Measurements from ENCODE around the gene DENND2D. TPM values are rescaled to one million over a fixed set of nuclear protein-coding genes. Genes with fewer than 3 reads are reported as not detected.

Gene DENND2D
- total RNA-seq, 4 donors from 2014 or later: 26.7 to 48.9 (median 33.6) TPM

- DNase-seq (ENCODE audit: low spot score in 2 of 2): no peak
- H3K4me3 ChIP-seq (ENCODE audit: low read depth, poor library complexity, severe bottlenecking): no peak overlapping the region
- 79 to 81% methylated on average over 6 of the region's 6 CpGs for WGBS, 2 donors
- TF ChIP-seq CTCF (IDR thresholded peaks at IDR 0.05) (no peak), POLR2A (IDR thresholded peaks at IDR 0.05) (no peak)
- intact Hi-C loops (cut with DNase I; ENCODE audit: low total_unique reads): no loop called here
These were observed 13.8 kb upstream of the DENND2D start for GRCh38 chr1:111214074-111214801.

- DNase-seq (ENCODE audit: low spot score in 2 of 2): no peak
- WGBS, 2 donors: 90 to 93% methylated on average over 6 of the region's 6 CpGs
- H3K4me3 ChIP-seq (ENCODE audit: low read depth, poor library complexity, severe bottlenecking): no peak overlapping the region
- intact Hi-C loops (cut with DNase I; ENCODE audit: low total_unique reads): no loop called here
- TF ChIP-seq CTCF (IDR thresholded peaks at IDR 0.05) (no peak), POLR2A (IDR thresholded peaks at IDR 0.05) (no peak)
These were observed 13.0 kb upstream of the DENND2D start for GRCh38 chr1:111213412-111213811.

GRCh38 chr1:111212634-111213335 is 12.3 kb upstream of the DENND2D start:
- intact Hi-C loops (cut with DNase I; ENCODE audit: low total_unique reads): no loop called here
- DNase-seq (ENCODE audit: low spot score in 2 of 2): no peak
- WGBS, 2 donors: 82 to 83% methylated on average over 5 of the region's 5 CpGs
- no peak overlapping the region for H3K4me3 ChIP-seq (ENCODE audit: low read depth, poor library complexity, severe bottlenecking)
- TF ChIP-seq CTCF (IDR thresholded peaks at IDR 0.05) (no peak), POLR2A (IDR thresholded peaks at IDR 0.05) (no peak)

- DNase-seq (ENCODE audit: low spot score in 2 of 2): no peak
- WGBS, 2 donors: 98% methylated on average over 1 of the region's 1 CpG
- intact Hi-C loops (cut with DNase I; ENCODE audit: low total_unique reads): no loop called here
- H3K4me3 ChIP-seq (ENCODE audit: low read depth, poor library complexity, severe bottlenecking): no peak overlapping the region
- no peak for TF ChIP-seq POLR2A (IDR thresholded peaks at IDR 0.05)
- TF ChIP-seq CTCF (IDR thresholded peaks at IDR 0.05): no peak
These were observed 11.5 kb upstream of the DENND2D start for GRCh38 chr1:111211921-111212320.

- no peak overlapping the region for H3K4me3 ChIP-seq (ENCODE audit: low read depth, poor library complexity, severe bottlenecking)
- DNase-seq (ENCODE audit: low spot score in 2 of 2): no peak
- TF ChIP-seq POLR2A (IDR thresholded peaks at IDR 0.05): no peak
- no peak for TF ChIP-seq CTCF (IDR thresholded peaks at IDR 0.05)
- WGBS, 2 donors: 58 to 60% methylated on average over 4 of the region's 4 CpGs
- intact Hi-C loops (cut with DNase I; ENCODE audit: low total_unique reads): no loop called here
These were observed 9.2 kb upstream of the DENND2D start for GRCh38 chr1:111209622-111210021.
